Endodermal cell (in vitro differentiated cells): ENCODE measurements around the gene FAAP100. TPM values are rescaled to one million over a fixed set of nuclear protein-coding genes. Genes with fewer than 3 reads are reported as not detected.

ENCODE experiments used
- DNase-seq: peaks from one replicate; pipeline ENCODE4 v3.0.0-alpha.2; 2017
- H3K27ac ChIP-seq: 2 replicates; pipeline ENCODE4 v1.5.1; 2013; ENCODE audit warnings: mild to moderate bottlenecking, low read depth, low read length, moderate library complexity
- H3K27me3 ChIP-seq: 2 replicates; pipeline ENCODE4 v1.6.1; 2013; ENCODE audit warnings: mild to moderate bottlenecking, low read length, moderate library complexity; ENCODE audit not compliant: insufficient read depth, control insufficient read depth, poor library complexity, severe bottlenecking
- H3K36me3 ChIP-seq: 2 replicates; pipeline ENCODE4 v1.7.0; 2013; ENCODE audit warnings: mild to moderate bottlenecking, low read length, moderate library complexity; ENCODE audit not compliant: control insufficient read depth, insufficient read depth
- H3K4me1 ChIP-seq: one replicate; pipeline ENCODE4 v1.7.0; 2013; ENCODE audit warnings: low read length; ENCODE audit not compliant: control insufficient read depth, insufficient read depth
- H3K4me3 ChIP-seq: 2 replicates; pipeline ENCODE4 v1.5.1; 2013; ENCODE audit warnings: mild to moderate bottlenecking, low read length, moderate library complexity
- H3K9ac ChIP-seq: 2 replicates; pipeline ENCODE4 v1.6.1; 2013; ENCODE audit warnings: mild to moderate bottlenecking, low read length, moderate library complexity; ENCODE audit not compliant: poor library complexity, severe bottlenecking; ENCODE audit errors: extremely low read depth
- H3K9me3 ChIP-seq: 2 replicates; pipeline ENCODE4 v1.6.1; 2013; ENCODE audit warnings: mild to moderate bottlenecking, low read length, moderate library complexity; ENCODE audit not compliant: control insufficient read depth
- H3K27ac Mint-ChIP-seq: 2 replicates; pipeline ENCODE4 v1.8.0; 2020; ENCODE audit warnings: mixed read lengths
- H3K27me3 Mint-ChIP-seq: 2 replicates; pipeline ENCODE4 v1.8.0; 2021; ENCODE audit warnings: mild to moderate bottlenecking, mixed read lengths; ENCODE audit not compliant: insufficient read depth
- H3K36me3 Mint-ChIP-seq: 2 replicates; pipeline ENCODE4 v1.8.0; 2020; ENCODE audit warnings: low read depth, mixed read lengths
- H3K4me1 Mint-ChIP-seq: 2 replicates; pipeline ENCODE4 v1.8.0; 2020; ENCODE audit warnings: mixed read lengths
- H3K4me3 Mint-ChIP-seq: 2 replicates; pipeline ENCODE4 v1.8.0; 2020; ENCODE audit warnings: mild to moderate bottlenecking, moderate library complexity, mixed read lengths
- H3K9me3 Mint-ChIP-seq: 2 replicates; pipeline ENCODE4 v1.8.0; 2020; ENCODE audit warnings: mild to moderate bottlenecking, mixed read lengths
- CTCF ChIP-seq: fragments of 200-600 bp; sonication (generic); conservative IDR thresholded peaks from 2 replicates; pipeline ENCODE4 v1.5.0; 2021; ENCODE audit warnings: antibody characterized with exemption, mild to moderate bottlenecking
- WGBS, 2 experiments: methylation state at CpG; one replicate each; pipeline versions ENCODE4 v1.1.5 to v1.1.7; 2013; ENCODE audit warnings: missing lambda C conversion rate in 2 of 2, mixed read lengths in 1 of 2; ENCODE audit not compliant: insufficient coverage in 1 of 2, insufficient read length in 1 of 2; 5-methylcytosine and 5-hydroxymethylcytosine counted together
- total RNA-seq, 2 donors: library from RNA; stranded (reverse); fragmentation: NEBNext Ultra II Directional in 1 of 2; extraction: Animal tissue kit (Norgen Biotek cat#: 25700) in 1 of 2; gene quantifications; 2 replicates in 1 of 2; 3 replicates in 1 of 2; pipeline ENCODE4 v1.2.1, GENCODE V29; 2021

Gene FAAP100
- total RNA-seq, 2 donors from 2014 or later = 34.5 to 39.5 TPM

- no peaks in the 10 kb centered on the region for H3K27me3 Mint-ChIP-seq
- peak overlapping the region; percentile 76 for H3K27ac Mint-ChIP-seq
- H3K9me3 ChIP-seq = no peaks in the 10 kb centered on the region
- peaks cover 21% of the 10 kb centered on the region for H3K4me1 Mint-ChIP-seq
- peaks cover 6% of the 10 kb centered on the region for H3K9me3 Mint-ChIP-seq
- TF ChIP-seq CTCF = no peak
- no peaks in the 10 kb centered on the region for H3K27me3 ChIP-seq
- H3K4me1 ChIP-seq = peaks cover 14% of the 10 kb centered on the region
- peak overlapping the region; percentile 96 for H3K27ac ChIP-seq
- 1 to 2% methylated on average over 13 to 82 of the region's 82 CpGs for WGBS, 2 experiments
- H3K36me3 ChIP-seq = peaks cover 32% of the 10 kb centered on the region
- H3K4me3 Mint-ChIP-seq = peak overlapping the region; percentile 98
- H3K36me3 Mint-ChIP-seq = peaks cover 29% of the 10 kb centered on the region
- H3K9ac ChIP-seq = peak overlapping the region; percentile 97
- peak overlapping the region; percentile 93 for H3K4me3 ChIP-seq
- peak; percentile 96 for DNase-seq
Observed at GRCh38 chr17:81514739-81515529, 37.2 kb downstream of the FAAP100 start.

- no peak for TF ChIP-seq CTCF
- Mint-ChIP-seq H3K4me1 (peaks cover 26% of the 10 kb centered on the region), H3K36me3 (peaks cover 34% of the 10 kb centered on the region), H3K27me3 (no peaks in the 10 kb centered on the region), H3K4me3 (peak overlapping the region; percentile 98), H3K9me3 (peaks cover 6% of the 10 kb centered on the region), H3K27ac (peak overlapping the region; percentile 86)
- H3K27ac ChIP-seq = peak overlapping the region; percentile 96
- peaks cover 10% of the 10 kb centered on the region for H3K4me1 ChIP-seq
- peaks cover 37% of the 10 kb centered on the region for H3K36me3 ChIP-seq
- no peak for DNase-seq
- H3K9ac ChIP-seq = peak overlapping the region; percentile 97
- H3K4me3 ChIP-seq = peak overlapping the region; percentile 88
- no peaks in the 10 kb centered on the region for H3K27me3 ChIP-seq
- H3K9me3 ChIP-seq = no peaks in the 10 kb centered on the region
- WGBS, 2 experiments = 0% methylated on average over 1 to 34 of the region's 34 CpGs
Observed at GRCh38 chr17:81514489-81514738, 37.7 kb downstream of the FAAP100 start.

GRCh38 chr17:81513753-81514488, 38.2 kb downstream of the FAAP100 start:
- H3K4me1 ChIP-seq = peaks cover 10% of the 10 kb centered on the region
- H3K27me3 ChIP-seq = no peaks in the 10 kb centered on the region
- TF ChIP-seq CTCF = no peak
- H3K4me3 Mint-ChIP-seq = peak overlapping the region; percentile 98
- no peaks in the 10 kb centered on the region for H3K9me3 ChIP-seq
- peak; percentile 92 for DNase-seq
- H3K27ac ChIP-seq = peak overlapping the region; percentile 96
- peak overlapping the region; percentile 88 for H3K4me3 ChIP-seq
- peak overlapping the region; percentile 95 for H3K27ac Mint-ChIP-seq
- peaks cover 42% of the 10 kb centered on the region for H3K36me3 ChIP-seq
- H3K9ac ChIP-seq = peak overlapping the region; percentile 97
- 0% methylated on average over 18 to 64 of the region's 64 CpGs for WGBS, 2 experiments
- H3K4me1 Mint-ChIP-seq = peaks cover 31% of the 10 kb centered on the region
- H3K9me3 Mint-ChIP-seq = peaks cover 6% of the 10 kb centered on the region
- no peaks in the 10 kb centered on the region for H3K27me3 Mint-ChIP-seq
- peaks cover 39% of the 10 kb centered on the region for H3K36me3 Mint-ChIP-seq
